ENCODE measurements around the gene RDH5. TPM values are rescaled to one million over a fixed set of nuclear protein-coding genes. Genes with fewer than 3 reads are reported as not detected.

Gene RDH5
- total and polyA plus RNA-seq, 10 donors: 4.7 to 17.4 (median 12.9) TPM

DNA sequence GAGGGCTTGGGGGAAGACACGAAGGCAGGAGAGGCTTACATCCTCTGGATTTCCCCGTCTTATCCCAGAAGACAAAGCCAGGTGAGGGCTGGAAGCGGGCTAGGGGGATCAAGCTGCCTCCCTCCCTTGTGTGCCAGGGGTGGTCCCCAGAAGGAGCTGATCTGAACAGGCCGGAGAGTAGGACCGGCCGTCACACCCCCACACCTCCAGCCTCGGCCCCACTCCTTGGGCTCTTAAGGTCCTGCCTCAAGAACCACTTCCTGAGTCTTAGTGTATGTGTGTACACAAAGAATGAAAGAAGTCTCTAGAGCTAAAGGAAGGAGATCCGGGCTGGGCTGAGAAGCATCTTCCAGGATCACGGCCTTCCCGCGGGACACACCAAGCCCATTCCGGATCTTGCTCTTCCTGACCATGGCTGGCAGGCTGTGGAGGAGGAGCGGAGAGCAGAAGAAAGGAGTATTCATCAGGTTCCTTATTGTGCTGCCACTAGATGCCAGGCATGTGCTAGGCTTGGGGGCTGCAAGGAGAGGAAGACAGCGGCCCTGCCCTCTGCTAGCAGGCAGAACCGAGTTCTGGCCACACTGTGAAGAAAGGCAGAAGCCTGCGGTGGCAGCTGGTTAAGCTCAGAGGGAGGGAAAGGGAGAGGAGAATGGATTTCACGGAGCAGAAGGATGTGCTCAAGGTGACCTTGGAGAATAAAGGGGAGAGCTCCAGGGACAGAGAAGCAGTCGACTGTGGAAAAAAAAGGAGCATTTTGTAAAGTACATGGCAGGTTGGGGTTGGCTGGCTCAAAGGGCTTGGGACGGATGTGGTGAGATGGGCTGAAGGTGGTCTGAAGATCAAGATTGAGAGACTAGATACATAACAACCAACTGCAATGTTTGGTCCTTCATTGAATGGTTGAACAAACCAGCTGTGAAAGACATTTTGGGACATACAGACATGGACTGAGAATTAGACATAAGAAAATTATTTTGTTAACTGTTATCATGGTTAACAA, 9.9 kb downstream of the RDH5 start:
- WGBS, 5 donors: 2 to 6% (median 4%) methylated on average over 18 to 19 of the region's 19 CpGs
- Histone ChIP-seq H3K27me3 (replicated peaks in 1 of 7) (no peaks in the 10 kb centered on the region), H3K36me3 (peaks cover 0 to 25% (median 19%) of the 10 kb centered on the region in 6 donors), H3K27ac (peak overlapping the region; percentile 82 to 99 (median 98)), H3K4me3 (peak overlapping the region; percentile 65 to 84 (median 76)), H3K4me1 (peaks cover 22 to 68% (median 50%) of the 10 kb centered on the region in 6 donors), H3K9me3 (no peaks in the 10 kb centered on the region)
- intact Hi-C loops (cut with DNase I; ENCODE audit: low total_unique reads): no loop called here
- peak; percentile 85 for DNase-seq
- TF ChIP-seq, protein P1, sequence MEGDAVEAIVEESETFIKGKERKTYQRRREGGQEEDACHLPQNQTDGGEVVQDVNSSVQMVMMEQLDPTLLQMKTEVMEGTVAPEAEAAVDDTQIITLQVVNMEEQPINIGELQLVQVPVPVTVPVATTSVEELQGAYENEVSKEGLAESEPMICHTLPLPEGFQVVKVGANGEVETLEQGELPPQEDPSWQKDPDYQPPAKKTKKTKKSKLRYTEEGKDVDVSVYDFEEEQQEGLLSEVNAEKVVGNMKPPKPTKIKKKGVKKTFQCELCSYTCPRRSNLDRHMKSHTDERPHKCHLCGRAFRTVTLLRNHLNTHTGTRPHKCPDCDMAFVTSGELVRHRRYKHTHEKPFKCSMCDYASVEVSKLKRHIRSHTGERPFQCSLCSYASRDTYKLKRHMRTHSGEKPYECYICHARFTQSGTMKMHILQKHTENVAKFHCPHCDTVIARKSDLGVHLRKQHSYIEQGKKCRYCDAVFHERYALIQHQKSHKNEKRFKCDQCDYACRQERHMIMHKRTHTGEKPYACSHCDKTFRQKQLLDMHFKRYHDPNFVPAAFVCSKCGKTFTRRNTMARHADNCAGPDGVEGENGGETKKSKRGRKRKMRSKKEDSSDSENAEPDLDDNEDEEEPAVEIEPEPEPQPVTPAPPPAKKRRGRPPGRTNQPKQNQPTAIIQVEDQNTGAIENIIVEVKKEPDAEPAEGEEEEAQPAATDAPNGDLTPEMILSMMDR (IDR thresholded peaks at IDR 0.05 in 8 of 11, conservative IDR thresholded peaks at IDR 0.05 in 3 of 11): no peak
- peak in 1 of 3 donors; percentile 32 for TF ChIP-seq POLR2AphosphoS5 (IDR thresholded peaks at IDR 0.05)
- TF ChIP-seq POLR2A (IDR thresholded peaks at IDR 0.05): no peak

DNA sequence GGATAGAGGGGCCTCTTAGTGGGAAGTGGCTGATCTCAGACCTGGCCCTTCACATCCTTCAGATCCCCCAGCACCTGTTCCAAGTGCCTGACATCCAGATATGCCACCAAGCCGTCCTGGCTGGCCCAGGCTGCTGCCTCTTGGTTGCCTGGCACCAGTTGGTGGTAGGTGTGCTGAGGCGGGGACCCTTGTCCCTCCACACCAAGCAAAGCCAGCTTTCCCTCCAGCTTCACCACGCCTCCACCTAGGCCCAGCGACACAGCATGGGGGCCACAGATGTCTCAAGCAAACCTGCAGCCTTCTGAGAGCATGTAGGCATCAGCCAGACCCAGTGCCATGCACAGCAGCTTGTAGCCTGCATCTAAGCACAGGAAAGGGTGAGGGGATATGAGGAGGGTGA, 12.1 kb downstream of the RDH5 start:
- intact Hi-C loops (cut with DNase I; ENCODE audit: low total_unique reads): no loop called here
- no peak overlapping the region for H3K4me3 ChIP-seq
- 90 to 93% (median 91%) methylated on average over 3 to 4 of the region's 4 CpGs for WGBS, 5 donors
- H3K27me3 ChIP-seq (replicated peaks in 1 of 7): no peaks in the 10 kb centered on the region
- peaks cover 13 to 52% (median 38%) of the 10 kb centered on the region in 6 donors for H3K4me1 ChIP-seq
- TF ChIP-seq POLR2A (IDR thresholded peaks at IDR 0.05) (no peak), POLR2AphosphoS5 (IDR thresholded peaks at IDR 0.05) (no peak)
- TF ChIP-seq, protein P1 (IDR thresholded peaks at IDR 0.05 in 8 of 11, conservative IDR thresholded peaks at IDR 0.05 in 3 of 11): no peak
- peak overlapping the region in 2 of 8 donors; percentile 1 to 12 for H3K27ac ChIP-seq
- no peaks in the 10 kb centered on the region for H3K9me3 ChIP-seq
- no peak for DNase-seq
- H3K36me3 ChIP-seq: peaks cover 0 to 3% (median 0%) of the 10 kb centered on the region in 6 donors

DNA sequence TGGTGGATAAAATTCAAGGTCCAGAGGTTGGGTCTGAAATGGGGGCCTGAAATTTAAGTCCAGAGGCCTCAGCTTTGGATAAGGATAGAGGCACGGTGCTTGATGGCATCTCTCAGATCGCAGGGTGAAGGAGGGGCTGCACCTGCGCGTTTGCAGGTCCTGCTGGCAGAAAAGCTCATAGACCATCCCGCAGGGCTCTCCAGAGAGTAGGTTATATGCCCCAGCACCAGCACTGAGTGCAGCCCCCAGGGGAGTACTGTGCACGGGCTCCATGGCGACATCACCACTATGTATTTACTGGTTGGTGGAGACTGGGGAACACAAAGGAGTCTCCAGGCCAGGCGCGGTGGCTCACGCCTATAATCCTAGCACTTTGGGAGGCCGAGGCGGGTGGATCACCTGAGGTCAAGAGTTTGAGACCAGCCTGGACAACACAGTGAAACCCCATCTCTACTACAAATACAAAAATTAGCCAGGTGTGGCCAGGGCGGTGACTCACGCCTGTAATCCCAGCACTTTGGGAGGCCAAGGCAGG, 12.9 kb downstream of the RDH5 start:
- intact Hi-C loops (cut with DNase I; ENCODE audit: low total_unique reads): no loop called here
- Histone ChIP-seq H3K36me3 (no peaks in the 10 kb centered on the region), H3K27ac (no peak overlapping the region), H3K9me3 (no peaks in the 10 kb centered on the region), H3K4me3 (no peak overlapping the region), H3K4me1 (peaks cover 16 to 52% (median 38%) of the 10 kb centered on the region in 6 donors), H3K27me3 (replicated peaks in 1 of 7) (no peaks in the 10 kb centered on the region)
- WGBS, 5 donors: 87 to 94% (median 89%) methylated on average over 13 to 14 of the region's 14 CpGs
- TF ChIP-seq, protein P1 (IDR thresholded peaks at IDR 0.05 in 8 of 11, conservative IDR thresholded peaks at IDR 0.05 in 3 of 11): no peak
- TF ChIP-seq POLR2A (IDR thresholded peaks at IDR 0.05) (no peak), POLR2AphosphoS5 (IDR thresholded peaks at IDR 0.05) (no peak)
- DNase-seq: no peak

DNA sequence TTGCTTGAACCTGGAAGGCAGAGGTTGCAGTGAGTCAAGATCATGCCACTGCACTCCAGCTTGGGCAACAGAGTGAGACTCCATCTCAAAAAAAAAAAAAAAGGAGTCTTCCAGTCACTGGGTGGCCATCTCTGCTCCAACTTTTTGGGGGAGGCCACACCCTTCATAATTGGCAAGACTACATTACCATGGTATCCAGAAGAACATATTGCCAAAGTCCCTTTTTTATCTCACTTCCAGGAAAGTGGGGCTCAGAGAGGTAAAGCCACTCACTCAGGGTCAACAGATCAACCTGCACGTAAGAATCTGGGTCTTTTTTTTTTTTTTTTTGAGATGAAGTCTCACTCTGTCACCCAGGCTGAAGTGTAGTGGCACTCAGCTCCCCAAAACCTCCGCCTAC, 13.7 kb downstream of the RDH5 start:
- TF ChIP-seq POLR2A (IDR thresholded peaks at IDR 0.05): no peak
- no peak for TF ChIP-seq POLR2AphosphoS5 (IDR thresholded peaks at IDR 0.05)
- TF ChIP-seq, protein P1 (IDR thresholded peaks at IDR 0.05 in 8 of 11, conservative IDR thresholded peaks at IDR 0.05 in 3 of 11): no peak
- no peak for DNase-seq
- no peak overlapping the region for H3K4me3 ChIP-seq
- no peak overlapping the region for H3K27ac ChIP-seq
- H3K4me1 ChIP-seq: peaks cover 19 to 58% (median 43%) of the 10 kb centered on the region in 6 donors
- intact Hi-C loops (cut with DNase I; ENCODE audit: low total_unique reads): no loop called here
- H3K9me3 ChIP-seq: no peaks in the 10 kb centered on the region
- no peaks in the 10 kb centered on the region for H3K36me3 ChIP-seq
- H3K27me3 ChIP-seq (replicated peaks in 1 of 7): no peaks in the 10 kb centered on the region
- WGBS, 5 donors: 71 to 89% (median 82%) methylated on average over 2 of the region's 2 CpGs
